Measurements from ENCODE around the gene TBL1XR1.
"Not testable (repeated sequence)": the region's sequence is repeated elsewhere in the genome, so short reads cannot be mapped to it uniquely, and the experiment has no call there.

The TBL1XR1 gene

GRCh38 chr3:177208223-177208622 lies 10.9 kb upstream of the TBL1XR1 start:
- Histone ChIP-seq H3K27ac (ENCODE audit: low read depth, low read length, severe bottlenecking) (no peak overlapping the region), H3K4me3 (ENCODE audit: extremely low read depth, insufficient read depth, low read length, poor library complexity, severe bottlenecking) (no peak overlapping the region), H3K4me1 (ENCODE audit: control insufficient read depth, insufficient read depth, low read length, poor library complexity, severe bottlenecking) (no peaks in the 10 kb centered on the region), H3K9me3 (ENCODE audit: control insufficient read depth, low read length) (peaks cover 6% of the 10 kb centered on the region), H3K36me3 (ENCODE audit: control insufficient read depth, insufficient read depth, low read length) (no peaks in the 10 kb centered on the region)
- WGBS, 2 experiments (ENCODE audit: insufficient coverage in 2 of 2): 100% methylated on average over 1 to 3 of the region's 6 CpGs

- WGBS, 2 experiments (ENCODE audit: insufficient coverage in 2 of 2): no CpG with 5 or more reads among the region's 4 CpGs
- H3K4me3 ChIP-seq (ENCODE audit: extremely low read depth, insufficient read depth, low read length, poor library complexity, severe bottlenecking): no peak overlapping the region
- H3K36me3 ChIP-seq (ENCODE audit: control insufficient read depth, insufficient read depth, low read length): no peaks in the 10 kb centered on the region
- H3K4me1 ChIP-seq (ENCODE audit: control insufficient read depth, insufficient read depth, low read length, poor library complexity, severe bottlenecking): no peaks in the 10 kb centered on the region
- no peak overlapping the region for H3K27ac ChIP-seq (ENCODE audit: low read depth, low read length, severe bottlenecking)
- peaks cover 6% of the 10 kb centered on the region for H3K9me3 ChIP-seq (ENCODE audit: control insufficient read depth, low read length)
Measured at GRCh38 chr3:177206936-177207335, 9.7 kb upstream of the TBL1XR1 start.

DNA sequence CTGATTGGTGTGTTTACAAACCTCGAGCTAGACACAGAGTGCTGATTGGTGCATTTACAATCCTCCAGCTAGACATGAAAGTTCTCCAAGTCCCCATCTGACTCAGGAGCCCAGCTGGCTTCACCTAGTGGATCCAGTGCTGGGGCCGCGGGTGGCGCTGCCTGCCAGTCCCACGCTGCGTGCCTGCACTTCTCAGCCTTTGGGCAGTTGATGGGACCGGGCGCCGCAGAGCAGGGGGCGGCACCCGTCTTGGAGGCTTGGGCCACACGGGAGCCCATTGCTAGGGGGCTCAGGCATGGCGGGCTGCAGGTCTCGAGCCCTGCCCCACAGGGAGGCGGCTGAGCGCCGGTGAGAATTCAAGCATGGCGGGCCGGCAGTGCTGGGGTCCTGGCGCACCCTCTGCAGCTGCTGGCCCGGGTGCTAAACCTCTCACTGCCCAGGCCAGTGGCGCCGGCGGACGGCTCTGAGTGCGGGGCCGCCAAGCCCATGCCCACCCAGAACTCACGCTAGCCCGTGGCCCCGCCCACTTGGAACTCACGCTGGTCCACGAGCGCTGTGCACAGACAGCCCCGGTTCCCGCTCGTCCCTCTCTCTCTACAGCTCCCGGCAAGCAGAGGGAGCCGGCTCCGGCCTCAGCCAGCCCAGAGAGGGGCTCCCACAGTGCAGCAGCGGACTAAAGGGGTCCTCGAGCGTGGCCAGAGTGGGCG lies 6.6 kb upstream of the TBL1XR1 start:
- 95 to 97% methylated on average over 28 to 40 of the region's 43 CpGs for WGBS, 2 experiments (ENCODE audit: insufficient coverage in 2 of 2)
- Histone ChIP-seq H3K27ac (ENCODE audit: low read depth, low read length, severe bottlenecking) (no peak overlapping the region), H3K9me3 (ENCODE audit: control insufficient read depth, low read length) (peaks cover 6% of the 10 kb centered on the region), H3K4me1 (ENCODE audit: control insufficient read depth, insufficient read depth, low read length, poor library complexity, severe bottlenecking) (peaks cover 4% of the 10 kb centered on the region), H3K36me3 (ENCODE audit: control insufficient read depth, insufficient read depth, low read length) (no peaks in the 10 kb centered on the region), H3K4me3 (ENCODE audit: extremely low read depth, insufficient read depth, low read length, poor library complexity, severe bottlenecking) (no peak overlapping the region)

- H3K36me3 ChIP-seq (ENCODE audit: control insufficient read depth, insufficient read depth, low read length); H3K27ac ChIP-seq (ENCODE audit: low read depth, low read length, severe bottlenecking); H3K9me3 ChIP-seq (ENCODE audit: control insufficient read depth, low read length); H3K4me3 ChIP-seq (ENCODE audit: extremely low read depth, insufficient read depth, low read length, poor library complexity, severe bottlenecking): not testable (repeated sequence)
- H3K4me1 ChIP-seq (ENCODE audit: control insufficient read depth, insufficient read depth, low read length, poor library complexity, severe bottlenecking): peaks cover 12% of the 10 kb centered on the region
- WGBS, 2 experiments (ENCODE audit: insufficient coverage in 2 of 2): 91 to 94% methylated on average over 1 to 4 of the region's 4 CpGs
Measured at GRCh38 chr3:177203016-177203415, 5.7 kb upstream of the TBL1XR1 start.

GRCh38 chr3:177201700-177202397 lies 4.6 kb upstream of the TBL1XR1 start:
- no peak overlapping the region for H3K27ac ChIP-seq (ENCODE audit: low read depth, low read length, severe bottlenecking)
- 93 to 95% methylated on average over 6 of the region's 8 CpGs for WGBS, 2 experiments (ENCODE audit: insufficient coverage in 2 of 2)
- no peak overlapping the region for H3K4me3 ChIP-seq (ENCODE audit: extremely low read depth, insufficient read depth, low read length, poor library complexity, severe bottlenecking)

GRCh38 chr3:177199206-177199760 lies 2.0 kb upstream of the TBL1XR1 start:
- H3K9me3 ChIP-seq (ENCODE audit: control insufficient read depth, low read length): peaks cover 4% of the 10 kb centered on the region
- H3K27ac ChIP-seq (ENCODE audit: low read depth, low read length, severe bottlenecking): no peak overlapping the region
- H3K4me3 ChIP-seq (ENCODE audit: extremely low read depth, insufficient read depth, low read length, poor library complexity, severe bottlenecking): no peak overlapping the region
- H3K4me1 ChIP-seq (ENCODE audit: control insufficient read depth, insufficient read depth, low read length, poor library complexity, severe bottlenecking): peaks cover 14% of the 10 kb centered on the region
- 27 to 90% methylated on average over 2 to 3 of the region's 6 CpGs for WGBS, 2 experiments (ENCODE audit: insufficient coverage in 2 of 2)
- H3K36me3 ChIP-seq (ENCODE audit: control insufficient read depth, insufficient read depth, low read length): no peaks in the 10 kb centered on the region

More at GRCh38 chr3:177201700-177202397, 4.6 kb upstream of the TBL1XR1 start:
- peaks cover 6% of the 10 kb centered on the region for H3K9me3 ChIP-seq (ENCODE audit: control insufficient read depth, low read length)
- no peaks in the 10 kb centered on the region for H3K36me3 ChIP-seq (ENCODE audit: control insufficient read depth, insufficient read depth, low read length)
- H3K4me1 ChIP-seq (ENCODE audit: control insufficient read depth, insufficient read depth, low read length, poor library complexity, severe bottlenecking): peaks cover 13% of the 10 kb centered on the region

DNA sequence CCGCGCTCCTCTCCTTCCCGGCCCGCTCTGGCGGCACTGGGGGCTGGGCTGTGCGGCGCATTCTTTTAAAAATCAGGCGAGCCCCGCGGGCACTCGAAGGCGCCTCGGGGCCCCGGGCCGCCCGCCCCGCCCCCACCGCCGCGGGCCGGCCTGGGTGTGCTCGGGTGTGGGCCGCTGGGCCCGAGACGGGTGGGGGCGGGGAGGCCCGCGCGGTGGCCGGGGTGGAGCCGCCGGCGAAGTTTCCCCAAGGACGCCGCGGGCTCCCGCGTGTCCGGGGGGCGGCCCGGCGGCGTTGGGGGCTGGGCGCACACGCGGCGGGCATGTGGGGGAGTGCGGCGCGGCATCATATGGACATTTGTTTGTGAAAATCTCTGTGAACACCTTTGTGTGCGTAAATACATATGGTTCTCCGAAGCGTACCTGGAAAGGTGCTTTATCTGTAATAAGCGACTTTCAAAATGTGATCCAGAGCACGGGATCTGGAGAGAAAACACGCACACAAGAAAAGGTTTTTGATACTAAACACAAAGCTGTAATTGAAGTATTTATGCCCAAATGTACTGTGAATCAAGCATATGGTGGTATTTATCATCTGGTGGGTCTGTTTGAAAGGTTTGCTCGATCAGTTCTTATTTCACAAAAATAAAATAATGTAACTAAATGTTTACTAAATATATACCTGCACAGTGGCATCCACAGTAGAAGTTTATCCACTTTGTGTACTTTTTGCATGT lies 612 bp upstream of the TBL1XR1 start:
- WGBS, 2 experiments (ENCODE audit: insufficient coverage in 2 of 2): 0 to 1% methylated on average over 28 to 31 of the region's 57 CpGs
- H3K9me3 ChIP-seq (ENCODE audit: control insufficient read depth, low read length): no peaks in the 10 kb centered on the region
- peaks cover 16% of the 10 kb centered on the region for H3K4me1 ChIP-seq (ENCODE audit: control insufficient read depth, insufficient read depth, low read length, poor library complexity, severe bottlenecking)
- peak overlapping the region; percentile 99 for H3K27ac ChIP-seq (ENCODE audit: low read depth, low read length, severe bottlenecking)
- peak overlapping the region; percentile 39 for H3K4me3 ChIP-seq (ENCODE audit: extremely low read depth, insufficient read depth, low read length, poor library complexity, severe bottlenecking)
- peaks cover 9% of the 10 kb centered on the region for H3K36me3 ChIP-seq (ENCODE audit: control insufficient read depth, insufficient read depth, low read length)

GRCh38 chr3:177196456-177197040 lies 734 bp downstream of the TBL1XR1 start:
- 0% methylated on average over 19 of the region's 43 CpGs for WGBS, 2 experiments (ENCODE audit: insufficient coverage in 2 of 2)
- no peaks in the 10 kb centered on the region for H3K9me3 ChIP-seq (ENCODE audit: control insufficient read depth, low read length)
- peaks cover 16% of the 10 kb centered on the region for H3K4me1 ChIP-seq (ENCODE audit: control insufficient read depth, insufficient read depth, low read length, poor library complexity, severe bottlenecking)
- peak overlapping the region; percentile 87 for H3K4me3 ChIP-seq (ENCODE audit: extremely low read depth, insufficient read depth, low read length, poor library complexity, severe bottlenecking)
- peaks cover 14% of the 10 kb centered on the region for H3K36me3 ChIP-seq (ENCODE audit: control insufficient read depth, insufficient read depth, low read length)
- H3K27ac ChIP-seq (ENCODE audit: low read depth, low read length, severe bottlenecking): peak overlapping the region; percentile 99

- Histone ChIP-seq H3K36me3 (ENCODE audit: control insufficient read depth, insufficient read depth, low read length) (peaks cover 14% of the 10 kb centered on the region), H3K4me3 (ENCODE audit: extremely low read depth, insufficient read depth, low read length, poor library complexity, severe bottlenecking) (peak overlapping the region; percentile 87), H3K4me1 (ENCODE audit: control insufficient read depth, insufficient read depth, low read length, poor library complexity, severe bottlenecking) (peaks cover 16% of the 10 kb centered on the region), H3K27ac (ENCODE audit: low read depth, low read length, severe bottlenecking) (peak overlapping the region; percentile 99), H3K9me3 (ENCODE audit: control insufficient read depth, low read length) (no peaks in the 10 kb centered on the region)
- WGBS, 2 experiments (ENCODE audit: insufficient coverage in 2 of 2): 0% methylated on average over 4 to 6 of the region's 10 CpGs
Measured at GRCh38 chr3:177196008-177196455, 1.2 kb downstream of the TBL1XR1 start.

DNA sequence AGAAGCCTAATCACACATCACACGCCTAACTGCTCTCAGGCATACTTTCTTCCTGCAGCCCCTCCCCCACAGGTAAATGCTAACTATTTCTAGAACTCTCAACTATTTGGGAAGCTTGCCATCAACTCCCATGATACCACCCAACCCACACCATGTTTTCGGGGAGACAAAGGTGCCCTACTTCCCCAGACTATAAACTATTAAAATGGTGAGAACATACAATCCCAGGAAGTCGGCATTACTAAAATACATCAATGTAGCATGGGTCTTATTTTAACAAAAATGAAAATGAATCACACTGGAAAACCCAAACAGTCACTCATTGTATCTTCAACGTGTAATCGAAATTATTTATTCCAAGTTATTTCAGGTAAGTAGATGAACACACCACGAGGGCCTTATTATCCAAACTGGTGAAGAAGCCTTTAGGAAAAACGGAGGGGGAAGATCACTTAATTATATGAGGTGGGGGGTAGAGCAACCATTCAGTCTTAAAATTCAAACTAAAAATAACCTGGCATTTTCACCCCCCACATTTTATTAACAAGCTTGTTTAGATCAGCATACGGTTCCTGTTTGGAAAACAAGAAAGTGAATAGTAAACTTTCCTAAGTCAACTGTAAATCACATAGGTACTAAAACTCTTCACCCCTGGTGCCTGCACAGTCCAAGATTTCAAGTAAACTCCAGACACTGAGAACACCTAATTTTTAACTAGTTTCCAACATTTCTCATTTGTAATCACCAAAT lies 1.9 kb downstream of the TBL1XR1 start:
- H3K36me3 ChIP-seq (ENCODE audit: control insufficient read depth, insufficient read depth, low read length): peaks cover 19% of the 10 kb centered on the region
- peak overlapping the region; percentile 87 for H3K4me3 ChIP-seq (ENCODE audit: extremely low read depth, insufficient read depth, low read length, poor library complexity, severe bottlenecking)
- H3K9me3 ChIP-seq (ENCODE audit: control insufficient read depth, low read length): no peaks in the 10 kb centered on the region
- H3K4me1 ChIP-seq (ENCODE audit: control insufficient read depth, insufficient read depth, low read length, poor library complexity, severe bottlenecking): peaks cover 16% of the 10 kb centered on the region
- peak overlapping the region; percentile 99 for H3K27ac ChIP-seq (ENCODE audit: low read depth, low read length, severe bottlenecking)
- WGBS, 2 experiments (ENCODE audit: insufficient coverage in 2 of 2): 0 to 7% methylated on average over 2 to 3 of the region's 8 CpGs

Measured in mesodermal cell (in vitro differentiated cells).